HepG2 (cell line): Measurements from ENCODE around the gene PGC. TPM values are rescaled to one million over a fixed set of nuclear protein-coding genes. Genes with fewer than 3 reads are reported as not detected.

ENCODE experiments used
- ARNT2 ChIP-seq: sonication (generic); formaldehyde crosslinking; IDR thresholded peaks from 2 replicates; pipeline ENCODE4 v1.8.0; 2022; ENCODE audit warnings: mild to moderate bottlenecking, low read depth, missing genetic modification reagents, moderate library complexity
- CREB1 ChIP-seq, 2 experiments: fragments of 450-650 bp in 1 of 2; IDR thresholded peaks; 2 replicates each; pipeline ENCODE4 v1.6.1; 2016 to 2017; ENCODE audit warnings: control low read depth in 1 of 2, mild to moderate bottlenecking in 1 of 2, missing compliant biosample characterization in 1 of 2, missing genetic modification characterization in 1 of 2
- HOXA5 ChIP-seq: sonication (generic); formaldehyde crosslinking; IDR thresholded peaks from 2 replicates; pipeline ENCODE4 v1.4.0; 2020; ENCODE audit warnings: missing genetic modification reagents
- NRL ChIP-seq: sonication (generic); formaldehyde crosslinking; IDR thresholded peaks from 2 replicates; pipeline ENCODE4 v1.5.0; 2020; ENCODE audit warnings: missing genetic modification reagents, mild to moderate bottlenecking, moderate library complexity, borderline replicate concordance
- SAP130 ChIP-seq: IDR thresholded peaks from 2 replicates; pipeline ENCODE4 v1.6.1; 2016; ENCODE audit warnings: low read depth
- ZMYM3 ChIP-seq: sonication (generic); formaldehyde crosslinking; IDR thresholded peaks from 2 replicates; pipeline ENCODE4 v1.5.1; 2020; ENCODE audit warnings: mild to moderate bottlenecking, missing genetic modification reagents
- ZNF34 ChIP-seq: sonication (generic); formaldehyde crosslinking; IDR thresholded peaks from 2 replicates; pipeline ENCODE4 v1.4.0; 2020; ENCODE audit warnings: mild to moderate bottlenecking, missing genetic modification reagents, borderline replicate concordance
- ZNF547 ChIP-seq: sonication (generic); formaldehyde crosslinking; IDR thresholded peaks from 2 replicates; pipeline ENCODE4 v1.5.1; 2020; ENCODE audit warnings: mild to moderate bottlenecking, missing genetic modification reagents
- ZNF569 ChIP-seq: sonication (generic); formaldehyde crosslinking; IDR thresholded peaks from 2 replicates; pipeline ENCODE4 v1.5.0; 2020; ENCODE audit warnings: mild to moderate bottlenecking, missing genetic modification reagents, moderate library complexity, borderline replicate concordance
- polyA plus RNA-seq, 8 experiments: library from polyadenylated mRNA; depleted of rRNA in 3 of 8; stranded (reverse) in 7 of 8; unstranded in 1 of 8; fragments of >200 nt; fragmentation: Illumina TruSeq in 4 of 8; extraction: Trizol in 4 of 8; gene quantifications; 2 replicates each; pipeline versions ENCODE4 v1.2.1 to v1.2.3, GENCODE V29; 2011 to 2016; ENCODE audit warnings: low read depth in 4 of 8, missing spikeins in 1 of 8, mixed read lengths in 1 of 8; ENCODE audit not compliant: insufficient read depth in 1 of 8
- total RNA-seq, 5 experiments: library from RNA; depleted of rRNA; stranded (reverse); fragments of >200 nt; fragmentation: Illumina TruSeq; extraction: Trizol; gene quantifications; 2 replicates each; pipeline ENCODE4 v1.2.3, GENCODE V29; 2016; ENCODE audit warnings: low read depth in 1 of 5
- TF ChIP-seq, protein P1 (sequence below), 2 experiments: fragments of 450-650 bp in 1 of 2; sonication (generic) in 1 of 2; formaldehyde crosslinking in 1 of 2; IDR thresholded peaks; 2 replicates each; pipeline versions ENCODE4 v1.6.1 to v1.8.0; 2016 to 2022; ENCODE audit warnings: antibody characterized with exemption in 1 of 2, mild to moderate bottlenecking in 1 of 2, missing genetic modification reagents in 1 of 2

The PGC gene
- total and polyA plus RNA-seq, 2 of the 13 experiments (the other 11 are each of a cell fraction or from before 2014, with no cell fraction given): 426 to 502 TPM

DNA sequence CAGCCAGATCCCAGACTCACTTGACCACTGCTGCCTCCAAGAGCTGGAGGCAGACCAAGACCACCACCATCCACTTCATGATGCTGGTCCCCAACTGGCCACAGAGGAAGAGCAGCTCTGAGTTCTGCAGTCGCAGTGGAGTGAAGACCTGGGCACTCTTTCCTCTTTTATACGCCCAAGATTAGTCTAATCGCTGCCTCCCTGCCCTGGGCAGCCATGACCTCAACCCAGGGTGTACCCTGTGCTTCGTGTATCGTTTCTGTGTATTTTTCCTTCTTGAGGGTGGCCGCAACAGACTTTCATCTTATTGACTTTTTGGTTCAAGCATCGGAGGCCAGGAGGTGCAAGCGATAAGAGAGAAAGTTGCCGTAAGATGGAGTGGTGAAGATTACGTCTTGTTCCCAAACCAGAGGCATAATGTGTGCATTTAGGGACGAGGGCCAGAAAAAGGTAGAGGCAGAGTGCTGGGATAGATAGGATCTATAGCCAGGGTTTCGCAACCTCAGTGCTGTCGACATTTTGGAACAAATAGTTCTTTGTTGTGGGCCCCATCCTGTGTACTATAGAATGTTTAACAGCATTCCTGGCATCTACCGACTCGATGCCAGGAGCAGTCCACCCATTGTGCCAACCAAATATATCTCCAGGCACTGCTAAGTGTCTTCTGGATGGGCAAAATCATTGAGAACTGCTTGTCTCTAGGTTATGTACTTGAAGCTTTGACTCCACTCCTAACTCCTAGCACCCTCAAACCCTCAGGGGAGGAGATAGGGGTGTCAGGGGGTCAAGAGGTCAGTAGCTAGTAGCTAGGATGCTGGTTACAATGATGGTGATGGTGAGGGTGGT, at the start of gene PGC (continued):
- TF ChIP-seq ZMYM3 (CRISPR knock-in tag) (0 out of 2 replicates have a peak, but pooled peaks have one; percentile 26), HOXA5 (CRISPR knock-in tag) (peak; percentile 91), ZNF547 (CRISPR knock-in tag) (peak; percentile 68), SAP130 (CRISPR knock-in tag) (peak; percentile 75), ZNF34 (CRISPR knock-in tag) (peak; percentile 94), ARNT2 (peak; percentile 77; the same call in 1 of the 2 replicates), ZNF569 (CRISPR knock-in tag) (no peak), NRL (CRISPR knock-in tag) (0 out of 2 replicates have a peak, but pooled peaks have one; percentile 74), CREB1 (IDR thresholded peaks at IDR 0.05) (no peak), CREB1 (CRISPR knock-in tag; IDR thresholded peaks at IDR 0.05) (peak; percentile 81)
- TF ChIP-seq, protein P1, sequence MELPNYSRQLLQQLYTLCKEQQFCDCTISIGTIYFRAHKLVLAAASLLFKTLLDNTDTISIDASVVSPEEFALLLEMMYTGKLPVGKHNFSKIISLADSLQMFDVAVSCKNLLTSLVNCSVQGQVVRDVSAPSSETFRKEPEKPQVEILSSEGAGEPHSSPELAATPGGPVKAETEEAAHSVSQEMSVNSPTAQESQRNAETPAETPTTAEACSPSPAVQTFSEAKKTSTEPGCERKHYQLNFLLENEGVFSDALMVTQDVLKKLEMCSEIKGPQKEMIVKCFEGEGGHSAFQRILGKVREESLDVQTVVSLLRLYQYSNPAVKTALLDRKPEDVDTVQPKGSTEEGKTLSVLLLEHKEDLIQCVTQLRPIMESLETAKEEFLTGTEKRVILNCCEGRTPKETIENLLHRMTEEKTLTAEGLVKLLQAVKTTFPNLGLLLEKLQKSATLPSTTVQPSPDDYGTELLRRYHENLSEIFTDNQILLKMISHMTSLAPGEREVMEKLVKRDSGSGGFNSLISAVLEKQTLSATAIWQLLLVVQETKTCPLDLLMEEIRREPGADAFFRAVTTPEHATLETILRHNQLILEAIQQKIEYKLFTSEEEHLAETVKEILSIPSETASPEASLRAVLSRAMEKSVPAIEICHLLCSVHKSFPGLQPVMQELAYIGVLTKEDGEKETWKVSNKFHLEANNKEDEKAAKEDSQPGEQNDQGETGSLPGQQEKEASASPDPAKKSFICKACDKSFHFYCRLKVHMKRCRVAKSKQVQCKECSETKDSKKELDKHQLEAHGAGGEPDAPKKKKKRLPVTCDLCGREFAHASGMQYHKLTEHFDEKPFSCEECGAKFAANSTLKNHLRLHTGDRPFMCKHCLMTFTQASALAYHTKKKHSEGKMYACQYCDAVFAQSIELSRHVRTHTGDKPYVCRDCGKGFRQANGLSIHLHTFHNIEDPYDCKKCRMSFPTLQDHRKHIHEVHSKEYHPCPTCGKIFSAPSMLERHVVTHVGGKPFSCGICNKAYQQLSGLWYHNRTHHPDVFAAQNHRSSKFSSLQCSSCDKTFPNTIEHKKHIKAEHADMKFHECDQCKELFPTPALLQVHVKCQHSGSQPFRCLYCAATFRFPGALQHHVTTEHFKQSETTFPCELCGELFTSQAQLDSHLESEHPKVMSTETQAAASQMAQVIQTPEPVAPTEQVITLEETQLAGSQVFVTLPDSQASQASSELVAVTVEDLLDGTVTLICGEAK (IDR thresholded peaks at IDR 0.05): no peak
- TF ChIP-seq, protein P1 (CRISPR knock-in tag; IDR thresholded peaks at IDR 0.05): no peak
